Activated CD4-positive, alpha-beta T cell treated with anti-CD3 and anti-CD28 coated beads, Interleukin-10, Interleukin-2, amounts not matched to agents 100 ng/mL and 50 ng/mL, durations not matched to agents 16 hours and 8 hours (primary cell): ENCODE measurements around the gene SIGLEC5.
A peak's percentile ranks its signal among the peaks of the same experiment; 100 is the strongest.
"Not testable (repeated sequence)": the region's sequence is repeated elsewhere in the genome, so short reads cannot be mapped to it uniquely, and the experiment has no call there.

Source experiments
- DNase-seq: peaks from one replicate; pipeline ENCODE4 v3.0.0-alpha.2; 2020

SIGLEC5 gene, protein sequence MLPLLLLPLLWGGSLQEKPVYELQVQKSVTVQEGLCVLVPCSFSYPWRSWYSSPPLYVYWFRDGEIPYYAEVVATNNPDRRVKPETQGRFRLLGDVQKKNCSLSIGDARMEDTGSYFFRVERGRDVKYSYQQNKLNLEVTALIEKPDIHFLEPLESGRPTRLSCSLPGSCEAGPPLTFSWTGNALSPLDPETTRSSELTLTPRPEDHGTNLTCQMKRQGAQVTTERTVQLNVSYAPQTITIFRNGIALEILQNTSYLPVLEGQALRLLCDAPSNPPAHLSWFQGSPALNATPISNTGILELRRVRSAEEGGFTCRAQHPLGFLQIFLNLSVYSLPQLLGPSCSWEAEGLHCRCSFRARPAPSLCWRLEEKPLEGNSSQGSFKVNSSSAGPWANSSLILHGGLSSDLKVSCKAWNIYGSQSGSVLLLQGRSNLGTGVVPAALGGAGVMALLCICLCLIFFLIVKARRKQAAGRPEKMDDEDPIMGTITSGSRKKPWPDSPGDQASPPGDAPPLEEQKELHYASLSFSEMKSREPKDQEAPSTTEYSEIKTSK

DNA sequence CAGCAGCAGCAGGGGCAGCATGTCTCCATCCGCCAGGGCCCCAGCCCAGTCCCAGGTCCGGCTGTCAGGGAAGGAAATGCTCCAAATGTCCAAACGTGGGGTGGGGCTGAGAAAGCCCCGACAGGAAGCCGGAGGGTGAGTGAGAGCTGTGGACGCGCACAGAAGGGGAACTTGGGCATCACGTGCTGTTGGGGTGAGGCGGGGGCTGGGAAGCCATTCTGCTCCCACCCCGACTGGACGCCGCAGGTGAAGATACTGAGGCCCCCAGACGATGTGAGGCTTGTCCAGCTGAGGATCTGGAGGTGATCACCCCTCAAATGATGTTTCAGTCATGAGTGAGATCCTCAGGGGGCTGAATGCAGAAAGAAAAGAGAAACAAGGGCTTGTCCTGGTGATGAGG, at the start of gene SIGLEC5:
TSS of gene SIGLEC5 (minus strand) at position 87 of the 400 bp plus-strand sequence. CDS start at position 21, 66 bp downstream.
- DNase-seq, result not testable (repeated sequence)

DNA sequence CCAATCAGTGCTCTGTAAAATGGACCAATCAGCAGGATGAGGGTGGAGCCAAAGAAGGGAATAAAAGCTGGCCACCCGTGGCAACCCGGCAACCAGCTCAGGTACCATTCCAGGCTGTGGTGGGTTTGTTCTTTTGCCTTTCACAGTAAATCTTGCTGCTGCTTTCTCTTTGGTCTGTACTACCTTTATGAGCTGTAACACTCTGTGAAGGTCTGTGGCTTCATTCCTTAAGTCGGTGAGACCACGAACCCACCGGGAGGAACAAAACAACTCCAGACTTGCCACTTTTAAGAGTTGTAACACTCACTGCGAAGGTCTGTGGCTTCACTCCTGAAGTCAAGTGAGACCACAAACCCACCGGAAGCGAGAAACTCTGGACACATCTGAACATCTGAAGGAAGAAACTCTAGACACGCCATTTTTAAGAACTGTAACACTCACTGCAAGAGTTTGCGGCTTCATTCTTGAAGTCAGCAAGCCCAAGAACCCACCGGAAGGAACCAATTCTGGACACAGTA, 46.4 kb upstream of the SIGLEC5 start:
- DNase-seq, result peak; percentile 69

DNA sequence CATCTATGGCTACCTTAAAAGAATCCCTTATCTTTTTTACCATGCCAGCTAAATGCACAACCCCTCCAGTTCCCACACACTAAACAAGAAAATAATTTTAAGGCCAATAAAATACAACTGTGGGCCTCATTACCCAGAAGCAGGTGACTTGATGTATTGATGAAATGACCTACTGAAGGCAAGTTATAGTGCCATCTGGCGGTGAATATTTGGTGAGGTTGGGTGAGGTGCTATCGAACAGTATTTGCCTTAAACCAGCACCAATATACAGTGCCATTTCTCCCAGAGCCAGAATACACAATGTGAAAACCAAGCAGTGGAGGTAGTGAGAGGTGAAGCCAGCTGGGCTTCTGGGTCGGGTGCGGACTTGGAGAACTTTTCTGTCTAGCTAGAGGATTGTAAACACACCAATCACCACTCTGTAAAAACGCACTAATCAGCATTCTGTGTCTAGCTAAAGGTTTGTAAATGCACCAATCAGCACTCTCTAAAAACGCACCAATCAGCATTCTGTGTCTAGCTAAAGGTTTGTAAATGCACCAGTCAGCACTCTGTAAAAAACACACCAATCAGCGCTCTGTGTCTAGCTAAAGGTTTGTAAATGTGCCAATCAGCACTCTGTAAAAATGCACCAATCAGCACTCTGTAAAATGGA, 45.8 kb upstream of the SIGLEC5 start:
- not testable (repeated sequence) for DNase-seq

DNA sequence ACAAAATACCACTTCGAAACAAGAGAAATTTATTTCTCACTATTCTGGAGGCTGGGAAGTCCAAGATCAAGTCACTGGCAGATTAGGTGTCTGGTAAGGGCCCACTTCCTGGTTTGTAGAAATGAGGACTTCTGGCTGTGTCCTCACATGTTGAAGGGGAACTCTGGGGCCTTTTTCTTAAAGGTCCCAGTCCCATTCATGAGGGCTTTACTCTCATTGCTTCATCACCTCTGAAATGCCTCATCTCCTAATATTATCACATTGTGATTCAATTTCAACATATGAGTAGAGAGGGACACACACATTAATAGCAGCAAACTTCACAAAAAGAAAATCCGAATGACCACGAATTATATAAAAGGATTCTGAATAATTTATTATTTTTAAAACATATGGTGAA, 38.0 kb upstream of the SIGLEC5 start:
- no peak for DNase-seq

DNA sequence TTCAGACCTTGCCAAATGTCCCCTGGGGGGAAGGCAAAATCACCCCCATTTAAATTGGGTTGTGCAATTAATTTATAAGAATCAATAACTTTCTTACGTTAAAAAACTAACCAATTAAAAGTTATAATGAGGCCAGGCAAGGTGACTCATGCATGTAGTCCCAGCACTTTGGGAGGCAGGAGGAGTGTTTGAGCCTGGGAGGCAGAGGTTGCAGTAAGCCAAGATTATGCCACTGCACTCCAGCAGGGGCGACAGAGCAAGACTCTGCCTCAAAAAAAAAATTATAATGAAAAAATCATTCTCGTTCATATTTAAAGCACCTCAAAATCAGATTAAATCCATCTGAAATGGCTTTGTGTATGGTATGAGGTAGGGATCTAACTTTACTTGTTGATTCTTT, 34.8 kb upstream of the SIGLEC5 start:
- DNase-seq, result no peak

DNA sequence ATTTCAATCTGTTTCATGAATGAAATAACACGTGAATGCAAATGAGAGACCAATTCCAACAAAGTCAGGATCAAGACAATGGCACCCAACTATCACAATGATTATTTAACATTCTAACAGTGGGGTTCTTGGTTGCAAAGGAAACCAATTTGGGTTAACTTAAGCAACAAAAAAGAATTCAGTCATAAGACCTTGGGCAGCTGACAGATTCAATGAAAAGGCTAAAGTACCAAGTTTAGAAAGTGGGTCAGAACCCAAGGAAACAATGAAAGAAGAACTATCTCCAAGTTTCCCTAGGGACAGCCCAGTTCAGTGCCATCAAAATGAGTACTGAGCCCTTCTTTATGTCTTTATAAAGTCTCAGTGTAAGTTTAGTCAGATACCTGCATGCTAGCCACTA, 33.9 kb upstream of the SIGLEC5 start:
- DNase-seq, result no peak

DNA sequence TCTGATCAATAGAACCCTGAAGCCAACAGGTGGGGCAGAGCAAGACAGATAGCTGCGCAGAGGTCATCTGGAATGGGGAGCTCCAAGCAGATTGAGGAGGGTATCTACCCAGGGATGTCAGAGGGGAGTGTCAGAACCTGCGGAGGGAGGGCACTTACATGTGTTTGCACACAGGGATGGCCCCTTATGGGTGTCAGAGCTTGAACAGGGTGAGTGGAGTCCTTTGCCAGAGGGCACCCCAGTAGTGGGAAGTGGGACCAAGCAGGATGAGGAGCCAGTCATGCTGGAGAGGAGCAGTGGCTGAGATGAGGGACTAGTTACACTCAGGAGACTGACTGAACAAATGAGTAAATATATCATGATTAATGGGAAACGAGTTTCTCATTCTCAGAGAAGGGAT, 33.4 kb upstream of the SIGLEC5 start:
- no peak for DNase-seq

DNA sequence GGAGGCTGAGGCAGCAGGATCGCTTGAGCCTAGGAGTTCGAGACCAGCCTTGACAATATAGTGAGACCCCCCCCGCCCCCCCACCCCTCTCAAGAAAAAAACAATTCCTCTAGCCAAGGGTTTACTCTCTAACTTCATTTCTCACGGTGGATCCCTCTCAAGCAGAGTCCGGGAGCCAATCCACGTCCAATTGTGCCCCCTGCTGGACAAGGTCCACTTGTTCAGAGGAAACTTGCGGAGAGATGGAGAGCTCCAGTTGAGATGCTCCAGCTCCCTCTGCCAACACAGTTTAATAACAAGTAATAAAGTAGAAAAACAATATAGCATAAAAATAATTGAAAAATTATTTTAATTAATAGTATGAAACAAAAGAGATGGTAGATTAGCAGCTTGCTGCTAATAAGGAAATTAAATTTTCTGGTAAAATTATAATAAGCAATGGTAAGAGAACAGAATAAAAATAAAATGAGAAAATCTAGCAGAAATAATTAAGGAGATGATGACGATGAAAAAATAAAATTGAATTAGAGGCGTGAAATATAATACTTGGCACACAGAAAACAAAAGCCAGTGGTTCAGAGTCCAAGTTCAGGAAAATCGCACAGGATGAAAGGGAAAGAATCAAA, 30.9 kb upstream of the SIGLEC5 start:
- DNase-seq, result peak; percentile 72

DNA sequence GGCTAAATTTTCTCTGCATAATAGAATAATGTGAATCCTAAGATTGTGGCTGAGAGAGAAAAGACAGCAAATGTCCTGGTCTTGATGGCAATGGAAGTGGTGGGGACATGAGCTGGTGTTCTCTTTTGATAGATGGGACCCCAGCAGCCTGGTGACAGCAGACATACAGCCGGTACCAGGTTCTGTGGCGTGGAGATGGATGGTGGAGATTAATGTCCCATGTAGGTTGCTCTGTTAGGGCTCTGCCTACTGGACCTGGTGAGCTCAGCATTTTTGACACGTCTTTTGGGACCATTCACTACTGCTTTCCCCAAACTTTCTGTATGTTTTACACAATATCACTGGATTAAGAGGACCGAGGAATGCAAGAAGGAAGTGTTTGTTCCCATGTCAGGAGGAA, 24.6 kb upstream of the SIGLEC5 start:
- DNase-seq, result no peak

DNA sequence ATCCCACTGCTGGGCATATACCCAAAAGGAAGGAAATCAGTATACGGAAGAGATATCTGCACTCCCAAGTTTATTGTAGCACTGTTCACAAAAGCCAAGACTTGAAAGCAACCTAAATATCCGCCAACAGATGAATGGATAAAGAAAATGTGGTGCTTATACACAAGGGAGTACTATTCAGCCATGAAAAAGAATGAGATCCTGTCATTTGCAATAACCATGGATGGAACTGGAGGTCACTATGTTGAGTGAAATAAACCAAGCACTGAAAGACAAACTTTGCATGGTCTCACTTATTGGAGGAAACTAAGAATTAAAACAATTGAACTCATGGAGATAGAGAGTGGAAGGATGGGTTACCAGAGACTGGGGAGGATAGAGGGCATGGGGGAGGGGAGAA, 23.0 kb upstream of the SIGLEC5 start:
- DNase-seq, result no peak

DNA sequence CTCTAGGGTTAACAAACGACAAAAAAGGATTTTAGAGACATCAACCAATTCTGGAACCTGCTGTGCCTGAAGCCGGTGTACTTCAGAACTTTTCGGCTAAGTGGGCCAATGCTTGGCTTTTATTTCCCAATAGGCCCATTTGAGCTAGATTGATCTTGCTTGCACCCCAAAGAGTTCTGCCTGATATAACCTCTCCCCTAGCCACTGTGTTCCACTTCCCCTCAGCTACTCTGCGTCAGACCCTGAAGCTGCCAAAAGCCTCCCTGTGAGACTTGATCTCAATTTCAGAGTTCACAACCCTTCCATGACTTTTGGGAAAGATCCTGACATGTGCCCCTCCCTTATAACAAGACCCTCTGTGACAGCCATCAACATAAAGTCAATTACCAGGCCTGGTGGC, 22.1 kb upstream of the SIGLEC5 start:
- DNase-seq, result no peak

DNA sequence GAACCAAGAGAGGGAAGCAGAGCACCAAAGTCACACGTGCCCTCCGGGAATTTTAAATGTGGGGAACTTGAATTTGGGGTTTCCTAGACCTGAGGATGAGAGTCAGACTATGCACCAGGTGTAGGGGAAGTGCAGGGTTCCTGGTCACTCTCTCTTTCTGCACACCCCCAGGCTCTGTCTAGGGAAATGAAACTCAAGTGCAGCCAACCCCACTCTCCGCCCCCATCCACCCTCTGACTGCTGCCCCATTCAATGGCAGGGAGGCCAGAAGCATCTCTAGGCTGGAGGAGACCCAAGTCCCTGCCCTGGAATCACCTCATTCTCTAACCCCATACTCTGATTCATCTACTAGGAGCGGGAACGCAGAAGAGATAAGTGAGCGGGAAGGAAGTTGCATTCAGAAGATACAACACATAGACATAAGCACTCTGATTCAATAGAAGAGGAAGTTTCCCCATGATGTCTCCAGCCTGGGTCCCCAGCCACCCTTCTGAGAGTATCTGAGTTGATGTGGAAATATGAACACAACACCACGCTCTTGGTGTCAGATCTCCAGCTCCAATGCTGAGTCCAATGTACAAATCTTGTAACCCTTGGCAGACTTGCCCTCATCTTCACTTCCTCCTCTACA, 21.1 kb upstream of the SIGLEC5 start:
- DNase-seq, result no peak

DNA sequence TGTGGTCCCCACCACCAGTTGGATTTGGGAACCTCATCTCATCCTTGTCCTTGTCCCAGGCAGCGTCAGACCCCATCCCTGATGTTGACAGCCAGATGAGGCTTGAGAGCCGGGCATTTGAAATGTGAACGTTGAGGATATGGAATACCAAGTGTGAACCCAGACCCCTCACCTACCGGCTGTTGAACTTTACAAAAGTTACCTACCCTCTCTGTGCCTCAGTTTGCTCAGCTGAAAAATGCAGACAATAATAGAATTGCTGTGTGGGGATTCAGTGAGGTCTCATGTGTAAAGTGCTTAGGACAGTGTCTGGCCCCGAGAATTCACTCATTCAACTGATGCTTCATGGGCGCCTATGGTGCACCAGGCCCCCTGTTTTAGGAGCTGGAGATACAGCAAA, 17.1 kb upstream of the SIGLEC5 start:
- no peak for DNase-seq

DNA sequence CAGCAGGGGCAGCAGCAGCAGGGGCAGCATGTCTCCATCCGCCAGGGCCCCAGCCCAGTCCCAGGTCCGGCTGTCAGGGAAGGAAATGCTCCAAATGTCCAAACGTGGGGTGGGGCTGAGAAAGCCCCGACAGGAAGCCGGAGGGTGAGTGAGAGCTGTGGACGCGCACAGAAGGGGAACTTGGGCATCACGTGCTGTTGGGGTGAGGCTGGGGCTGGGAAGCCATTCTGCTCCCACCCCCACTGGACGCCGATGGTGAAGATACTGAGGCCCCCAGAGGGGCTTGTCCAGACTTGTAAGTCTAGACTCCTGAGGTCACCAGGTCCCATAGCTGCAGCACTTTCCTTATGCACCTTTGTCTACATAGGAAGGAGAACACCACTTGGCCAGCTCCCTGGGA, 16.5 kb upstream of the SIGLEC5 start, which contains the start of gene SIGLEC14:
TSS of gene SIGLEC14 (minus strand) at position 96 of the 400 bp plus-strand sequence. CDS start at position 30, 66 bp downstream.
- not testable (repeated sequence) for DNase-seq

DNA sequence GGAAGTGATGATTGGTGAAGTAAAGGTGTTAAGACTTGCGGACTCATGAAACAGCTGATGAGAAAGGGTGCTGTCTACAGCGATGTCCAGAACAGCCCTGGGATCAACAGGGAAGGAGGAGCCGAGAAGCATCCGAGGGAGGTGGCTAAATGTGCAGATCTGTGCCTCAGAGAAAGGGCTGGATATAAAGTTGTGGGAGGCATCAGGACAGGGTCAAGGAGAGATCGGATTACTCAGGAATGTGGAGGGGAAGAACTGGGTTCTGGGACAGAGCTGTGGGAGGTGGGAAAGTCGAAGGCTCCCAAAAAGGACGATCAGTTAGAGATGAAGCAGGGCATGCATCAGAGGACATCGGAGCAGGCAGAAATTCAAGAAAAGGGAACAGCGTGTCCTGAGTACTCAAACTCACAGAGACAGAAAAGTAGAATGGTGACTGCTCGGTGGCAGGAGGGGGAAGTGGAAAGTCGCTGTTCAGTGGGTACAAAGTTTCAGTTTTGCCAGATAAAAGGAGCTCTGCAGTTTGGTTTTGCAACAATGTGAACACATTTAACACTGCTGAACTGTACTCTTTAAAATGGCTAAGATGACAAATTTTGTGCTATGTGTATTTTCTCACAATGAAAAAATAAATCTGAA, 14.6 kb upstream of the SIGLEC5 start:
- DNase-seq, result no peak

DNA sequence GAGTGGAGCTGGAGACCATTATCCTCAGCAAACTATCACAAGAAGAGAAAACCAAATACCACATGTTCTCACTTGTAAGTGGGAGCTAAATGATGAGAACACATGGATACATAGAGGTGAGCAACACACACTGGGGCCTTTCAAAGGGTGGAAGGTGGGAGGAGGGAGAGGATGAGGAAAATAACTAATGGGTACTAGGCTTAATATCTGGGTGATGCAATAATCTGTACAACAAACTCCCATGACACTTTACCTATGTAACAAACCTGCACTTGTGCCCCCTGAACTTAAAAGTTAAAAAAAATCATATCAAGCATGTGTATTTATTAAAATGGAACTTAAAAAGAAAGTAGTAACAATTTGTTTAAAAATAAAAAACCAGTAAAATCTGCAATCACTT, 11.4 kb upstream of the SIGLEC5 start:
- no peak for DNase-seq

DNA sequence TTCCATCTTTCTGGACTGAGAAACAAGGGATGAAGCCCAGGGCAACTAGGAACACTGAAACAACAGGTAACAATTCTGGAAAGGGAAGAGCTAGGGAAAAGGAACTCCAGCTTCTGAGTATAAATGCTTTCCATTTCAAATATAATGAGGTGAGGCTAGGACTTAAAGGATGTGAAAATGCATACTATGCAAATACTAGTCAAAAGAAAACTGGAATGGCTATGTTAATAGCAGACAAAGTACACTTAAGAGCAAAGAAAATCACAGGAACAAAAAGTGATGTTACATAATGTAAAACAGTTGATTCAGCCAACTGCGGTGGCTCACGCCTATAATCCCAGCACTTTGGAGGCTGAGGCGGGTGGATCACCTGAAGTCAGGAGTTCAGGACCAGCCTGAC, 10.2 kb upstream of the SIGLEC5 start:
- DNase-seq, result no peak

DNA sequence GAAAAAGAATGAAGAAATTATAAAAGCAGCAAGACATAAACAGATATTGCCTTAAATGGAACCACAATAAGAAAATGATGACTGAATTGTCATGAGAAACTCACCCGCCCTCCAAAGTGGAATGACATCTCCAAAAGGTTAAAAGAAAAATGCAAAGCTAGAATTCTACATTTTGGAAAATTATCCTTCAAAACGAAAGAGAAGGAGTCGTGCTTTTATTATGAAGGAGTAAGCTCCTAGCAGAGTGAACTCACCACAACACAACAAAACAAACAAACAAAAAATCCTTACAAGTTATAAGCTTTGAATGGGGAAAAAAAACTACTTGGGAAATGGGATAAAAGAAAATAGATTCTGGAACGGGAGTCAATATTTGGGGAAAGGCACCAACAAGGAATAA, 9.7 kb upstream of the SIGLEC5 start:
- DNase-seq, result no peak

DNA sequence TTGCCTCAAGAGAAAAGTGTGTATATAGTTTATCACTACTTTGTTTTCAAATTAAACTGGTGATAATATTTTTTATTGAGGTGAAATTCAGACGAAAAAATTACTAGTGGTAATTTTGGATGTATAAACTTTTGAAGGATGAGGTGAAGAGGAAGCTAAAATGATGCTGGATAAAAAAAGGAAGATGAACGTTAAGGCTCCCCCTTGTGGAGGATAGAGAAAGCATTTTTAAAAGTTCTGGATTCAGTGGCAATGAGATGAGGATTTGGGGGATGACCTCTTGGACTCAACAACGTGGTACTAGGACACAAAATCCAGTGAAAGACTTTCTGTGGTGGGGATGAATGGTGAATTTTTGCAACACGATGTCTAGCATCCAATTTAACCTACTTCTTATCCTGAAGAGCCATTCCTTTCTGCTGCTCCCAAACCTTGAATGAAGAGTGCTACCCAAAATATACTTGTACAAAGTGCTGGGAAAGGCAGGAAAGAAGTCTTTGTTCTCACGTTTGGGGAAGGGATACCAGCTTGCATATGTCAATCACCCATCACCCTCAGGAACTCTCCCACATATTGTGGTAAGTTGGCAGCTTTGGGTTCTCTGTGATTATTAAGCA, 7.3 kb upstream of the SIGLEC5 start:
- DNase-seq, result no peak

DNA sequence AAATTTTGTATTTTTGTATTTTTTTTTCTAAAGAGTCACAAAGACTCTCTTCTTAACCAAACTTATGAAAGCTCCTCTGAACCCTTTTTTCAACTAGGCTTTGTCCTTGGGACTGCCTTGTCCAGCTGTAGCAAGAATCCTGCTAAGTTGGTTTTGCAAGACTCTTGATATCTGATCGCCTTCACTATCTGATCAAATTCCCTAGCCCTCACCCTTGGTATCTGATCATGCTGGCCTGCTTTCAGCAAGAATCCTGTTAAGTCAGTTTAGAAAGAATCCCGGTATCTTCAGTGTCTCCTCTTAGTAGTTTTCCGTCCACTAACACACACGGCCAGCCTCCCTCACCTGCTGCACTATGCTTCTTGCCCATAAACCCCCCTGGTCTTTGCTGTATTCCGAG, 1.9 kb upstream of the SIGLEC5 start:
- DNase-seq, result no peak

DNA sequence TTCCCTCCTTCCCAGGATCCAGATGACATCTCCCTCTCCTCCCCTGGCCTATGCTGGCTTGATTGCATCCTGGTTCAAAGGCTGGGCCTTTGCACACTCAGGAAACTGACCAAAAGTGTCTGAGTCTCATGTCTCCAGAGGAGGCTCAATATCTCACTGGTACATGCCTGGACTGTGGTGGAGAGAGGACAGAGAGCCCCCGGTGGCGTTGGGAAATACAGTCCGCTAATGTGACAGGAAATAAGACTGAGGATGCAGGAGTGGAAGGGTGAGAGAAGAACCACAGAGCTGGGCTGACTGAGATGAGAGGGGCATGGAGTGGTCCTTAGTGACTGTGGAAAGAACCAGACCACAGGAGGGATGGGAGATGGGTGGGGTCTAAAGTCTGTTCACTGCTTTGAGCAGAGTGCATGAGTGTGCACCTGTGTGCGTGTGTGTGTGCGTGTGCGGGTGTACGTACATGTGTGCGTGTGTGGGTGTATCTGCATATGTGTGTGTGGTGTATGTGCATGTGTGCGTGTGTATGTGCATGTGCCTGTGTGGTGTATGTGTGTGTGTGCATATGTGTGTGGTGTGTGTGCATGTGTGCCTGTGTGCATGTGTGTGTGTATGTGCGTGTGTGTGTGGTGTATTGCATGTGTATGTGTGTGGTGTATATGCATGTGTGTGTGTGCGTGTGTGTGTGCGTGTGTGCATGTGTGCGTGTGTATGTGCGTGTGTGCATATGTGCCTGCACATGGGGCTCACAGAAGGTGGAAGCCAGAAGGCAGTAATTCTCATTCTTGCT, 1.9 kb downstream of the SIGLEC5 start:
- DNase-seq, result no peak
